Measurements from ENCODE around the gene COA3.

Gene COA3

DNA sequence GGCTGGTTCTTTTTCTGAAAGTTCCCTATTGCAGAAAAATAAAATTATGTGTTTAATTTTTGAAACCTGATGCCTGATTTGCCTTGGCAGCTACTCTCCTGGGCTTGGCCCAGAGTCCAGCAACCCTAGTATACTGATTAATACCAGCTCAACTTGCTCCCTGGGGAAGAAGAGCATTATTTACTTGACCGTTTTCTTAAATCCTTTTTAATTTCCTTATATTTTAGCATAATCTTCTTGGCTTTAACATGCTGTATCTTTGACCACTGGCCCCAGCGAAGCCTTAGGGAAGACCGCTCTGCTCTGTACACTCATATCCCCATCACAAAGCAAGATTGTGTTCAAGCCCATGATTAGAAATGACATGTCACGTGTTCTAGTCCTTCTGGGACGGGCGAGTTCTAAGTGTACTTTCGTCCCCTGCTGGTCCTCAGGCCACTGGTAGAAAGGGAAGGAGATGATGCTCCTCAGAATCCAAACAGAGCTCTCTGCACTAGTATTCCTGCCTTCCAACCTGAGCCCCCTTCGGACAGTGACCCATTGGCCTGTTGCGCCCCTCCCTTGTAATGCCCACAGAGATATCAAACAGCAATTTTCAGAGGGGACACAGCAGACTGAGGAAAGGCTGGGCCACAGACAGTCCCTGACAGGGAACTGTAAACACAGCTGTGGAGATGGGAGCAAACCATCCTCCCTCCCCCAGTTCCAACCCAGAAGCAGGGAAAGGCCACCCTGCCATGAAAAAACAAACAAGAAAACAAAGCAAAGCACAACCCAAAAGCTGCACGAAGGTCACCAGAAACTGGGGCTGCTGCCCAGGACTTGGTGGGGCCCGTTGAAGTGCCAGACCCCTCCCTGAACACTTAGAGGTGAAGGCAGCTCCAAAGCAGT lies 49.4 kb downstream of the COA3 start:
- no peak for TF ChIP-seq CTCF (conservative IDR thresholded peaks at IDR 0.05; ENCODE audit: low read depth, low read length)
- DNase-seq (ENCODE audit: low read depth): no peak

DNA sequence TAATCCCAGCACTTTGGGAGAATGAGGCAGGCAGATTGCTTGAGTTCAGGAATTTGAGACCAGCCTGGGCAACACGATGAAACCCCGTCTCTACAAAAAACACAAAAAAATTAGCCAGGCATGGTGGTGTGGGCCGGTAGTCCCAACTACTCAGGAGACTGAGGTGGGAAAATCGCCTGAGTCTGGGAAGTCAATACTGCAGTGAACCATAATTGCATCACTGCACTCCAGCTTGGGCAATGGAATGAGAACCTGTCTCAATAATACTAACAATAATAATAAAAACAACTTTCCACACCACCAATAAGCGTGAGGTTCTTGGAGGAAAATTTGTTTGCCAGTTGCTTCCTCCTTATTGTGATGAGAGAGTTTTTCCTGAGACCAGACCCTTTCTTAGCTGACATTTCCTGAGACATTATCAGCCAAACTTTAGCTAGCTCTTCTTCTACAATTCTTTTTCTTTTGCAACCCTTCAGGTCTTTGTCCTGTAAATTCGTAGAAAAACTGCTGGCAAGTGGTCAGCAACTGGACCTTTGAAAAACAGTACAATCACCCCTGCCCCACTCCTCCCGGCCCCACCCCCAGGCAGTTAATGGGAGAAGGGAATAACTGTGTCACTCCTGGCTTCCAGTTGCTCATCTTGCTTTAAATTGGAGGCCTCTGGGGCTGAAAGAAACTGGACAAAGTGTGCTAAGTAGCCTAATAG lies 50.1 kb downstream of the COA3 start:
- H3K4me3 ChIP-seq (ENCODE audit: low read length): no peak overlapping the region
- DNase-seq (ENCODE audit: low read depth): no peak
- no peak for TF ChIP-seq CTCF (conservative IDR thresholded peaks at IDR 0.05; ENCODE audit: low read depth, low read length)

More for the DNA sequence above, 49.4 kb downstream of the COA3 start:
- H3K4me3 ChIP-seq (ENCODE audit: low read length): no peak overlapping the region

All from retinal pigment epithelial cell (primary cell).